GM12874 (cell line): ENCODE results near the gene KIAA1614.
A peak's percentile ranks its signal among the peaks of the same experiment; 100 is the strongest.

Experiments used
- TF ChIP-seq, protein P1 (sequence below): IDR thresholded peaks from 2 replicates; pipeline ENCODE4 v1.5.1; 2011; ENCODE audit warnings: low read depth, mild to moderate bottlenecking, control low read depth, low read length, moderate library complexity; ENCODE audit not compliant: insufficient read depth

The KIAA1614 gene

DNA sequence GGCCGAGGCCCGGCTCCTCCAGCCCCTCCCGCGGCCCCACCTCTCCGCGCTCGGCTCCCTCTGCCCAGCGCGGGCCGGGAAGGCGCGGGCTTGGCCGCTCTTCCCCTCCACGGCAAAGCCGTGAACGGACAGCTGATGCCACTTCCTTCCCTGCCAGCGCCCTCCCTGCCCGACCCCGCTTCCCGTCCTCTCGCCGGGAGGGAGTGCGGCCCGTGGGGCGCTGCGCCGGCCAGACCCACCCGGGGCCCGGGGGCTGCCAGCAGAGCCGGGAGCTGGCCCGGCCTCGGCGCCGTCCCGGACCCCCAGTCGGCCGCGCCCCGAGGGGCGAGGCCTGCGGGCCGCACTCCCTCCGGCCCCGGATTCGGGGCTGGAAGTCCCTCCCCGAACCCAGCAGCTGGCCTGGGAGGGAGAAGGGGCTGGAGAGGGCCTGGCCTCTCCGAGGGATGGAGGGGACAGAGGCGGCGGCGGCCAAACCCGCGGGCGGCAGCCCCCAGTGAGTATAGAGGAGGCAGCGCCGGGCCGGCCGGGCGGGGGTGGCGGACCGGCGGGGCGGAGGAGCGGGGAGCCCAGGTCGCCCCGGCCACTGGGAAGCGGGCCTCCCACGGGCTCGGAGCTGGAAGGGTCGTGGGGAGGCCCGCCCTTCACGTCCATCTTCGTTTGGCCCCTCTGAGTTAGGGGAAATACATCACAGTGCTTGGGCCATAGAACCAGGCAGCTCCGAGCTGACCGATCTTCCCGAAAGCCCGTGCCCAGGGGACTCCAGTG, at the start of gene KIAA1614:
Gene KIAA1614 (plus strand): TSS at position 97 of the 765 bp plus-strand sequence. CDS start 347 bp downstream, at position 444.
- TF ChIP-seq, protein P1, sequence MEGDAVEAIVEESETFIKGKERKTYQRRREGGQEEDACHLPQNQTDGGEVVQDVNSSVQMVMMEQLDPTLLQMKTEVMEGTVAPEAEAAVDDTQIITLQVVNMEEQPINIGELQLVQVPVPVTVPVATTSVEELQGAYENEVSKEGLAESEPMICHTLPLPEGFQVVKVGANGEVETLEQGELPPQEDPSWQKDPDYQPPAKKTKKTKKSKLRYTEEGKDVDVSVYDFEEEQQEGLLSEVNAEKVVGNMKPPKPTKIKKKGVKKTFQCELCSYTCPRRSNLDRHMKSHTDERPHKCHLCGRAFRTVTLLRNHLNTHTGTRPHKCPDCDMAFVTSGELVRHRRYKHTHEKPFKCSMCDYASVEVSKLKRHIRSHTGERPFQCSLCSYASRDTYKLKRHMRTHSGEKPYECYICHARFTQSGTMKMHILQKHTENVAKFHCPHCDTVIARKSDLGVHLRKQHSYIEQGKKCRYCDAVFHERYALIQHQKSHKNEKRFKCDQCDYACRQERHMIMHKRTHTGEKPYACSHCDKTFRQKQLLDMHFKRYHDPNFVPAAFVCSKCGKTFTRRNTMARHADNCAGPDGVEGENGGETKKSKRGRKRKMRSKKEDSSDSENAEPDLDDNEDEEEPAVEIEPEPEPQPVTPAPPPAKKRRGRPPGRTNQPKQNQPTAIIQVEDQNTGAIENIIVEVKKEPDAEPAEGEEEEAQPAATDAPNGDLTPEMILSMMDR, result no peak

DNA sequence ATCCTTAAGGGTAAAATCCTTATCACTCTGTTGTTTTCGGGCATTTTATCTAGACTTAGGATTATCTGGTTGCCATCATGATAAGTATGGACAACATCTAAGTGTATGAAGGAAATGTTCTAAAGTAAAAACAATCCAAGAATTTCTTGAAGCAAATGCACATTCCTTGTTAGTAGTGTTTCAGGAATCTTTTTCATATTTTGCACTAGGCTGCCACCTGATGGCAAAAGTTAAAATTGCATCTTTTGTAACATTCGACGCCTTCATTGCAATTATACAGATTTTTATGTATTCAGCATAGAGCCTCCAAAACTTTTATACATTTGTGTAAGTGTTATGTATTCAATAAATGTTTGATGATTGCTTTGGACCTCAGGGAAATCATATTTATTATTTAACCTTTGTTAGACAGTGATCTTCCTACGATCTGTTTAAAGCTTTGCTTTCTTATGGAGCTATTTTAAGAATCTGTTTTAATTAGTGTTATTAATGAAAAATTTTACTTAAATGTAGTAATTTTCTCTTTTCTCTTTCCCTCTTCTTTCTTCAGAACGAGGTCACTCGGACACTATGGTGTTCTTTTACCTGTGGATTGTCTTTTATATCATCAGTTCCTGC, 49.4 kb upstream of the KIAA1614 start:
- TF ChIP-seq, protein P1, result peak; percentile 33; the same call in 1 of the 2 replicates

DNA sequence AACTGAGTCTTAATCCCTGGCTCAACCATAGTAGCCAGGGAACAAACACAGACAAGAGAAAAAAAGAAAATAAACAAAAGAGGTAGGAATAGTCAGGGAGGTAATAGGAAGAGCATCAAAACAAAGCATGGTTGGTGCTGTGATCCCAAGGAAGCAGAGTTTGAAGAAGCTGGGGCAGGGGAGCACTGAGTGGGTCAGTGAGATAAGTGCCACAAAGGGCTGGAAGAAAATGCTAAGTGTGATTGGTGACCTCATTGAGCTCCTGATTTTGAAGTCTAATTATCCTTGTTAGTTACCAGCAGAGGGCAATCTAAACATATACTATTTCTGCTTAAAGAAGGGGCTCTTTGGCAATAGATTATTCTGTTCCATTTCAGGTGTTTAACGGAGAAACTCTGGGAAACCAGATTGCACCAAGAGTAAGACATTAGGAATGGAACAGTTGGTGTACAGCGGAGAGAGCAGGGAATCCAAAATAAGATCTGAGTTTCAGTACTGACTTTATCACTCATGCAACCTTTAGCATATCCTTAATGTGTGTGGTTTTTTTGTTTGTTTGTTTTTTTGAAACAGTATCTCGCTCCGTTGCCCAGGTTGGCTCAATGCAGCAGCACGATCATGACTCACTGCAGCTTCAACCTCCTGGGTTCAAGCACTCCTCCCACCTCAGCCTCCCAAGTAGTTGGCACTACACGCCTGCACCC, 30.7 kb upstream of the KIAA1614 start:
- TF ChIP-seq, protein P1, result peak; percentile 32; the same call in 1 of the 2 replicates

DNA sequence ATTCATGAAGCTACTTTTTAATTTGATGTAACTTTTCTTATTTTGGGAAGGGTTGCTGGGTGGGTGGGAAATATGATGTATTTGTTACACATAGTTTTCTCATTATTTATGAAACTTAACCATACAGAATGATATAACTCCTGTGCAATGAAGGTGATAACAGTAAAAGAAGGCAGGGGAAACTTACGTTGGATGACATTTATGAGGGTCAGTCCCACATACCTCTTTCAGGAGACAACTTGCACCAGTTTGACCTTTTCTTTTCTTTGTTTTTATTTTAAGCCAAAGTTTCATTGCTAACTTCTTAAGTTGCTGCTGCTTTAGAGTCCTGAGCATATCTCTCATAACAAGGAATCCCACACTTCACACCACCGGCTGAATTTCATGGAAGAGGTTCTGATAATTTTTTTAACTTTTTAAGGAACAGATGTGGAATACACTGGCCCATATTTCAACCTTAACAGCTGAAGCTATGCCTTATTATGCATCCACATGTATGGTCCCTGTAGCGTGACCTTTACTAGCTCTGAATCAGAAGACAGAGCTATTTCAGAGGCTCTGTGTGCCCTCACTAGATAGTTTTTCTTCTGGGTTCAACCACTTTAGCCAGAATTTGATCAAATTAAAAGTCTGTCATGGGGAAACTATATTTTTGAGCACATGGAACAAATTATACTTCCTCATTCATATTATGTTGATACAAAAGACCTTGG, 28.0 kb upstream of the KIAA1614 start:
- TF ChIP-seq, protein P1, result no peak

- TF ChIP-seq, protein P1, result no peak
These were observed 26.4 kb upstream of the KIAA1614 start for GRCh38 chr1:180886338-180886737.

DNA sequence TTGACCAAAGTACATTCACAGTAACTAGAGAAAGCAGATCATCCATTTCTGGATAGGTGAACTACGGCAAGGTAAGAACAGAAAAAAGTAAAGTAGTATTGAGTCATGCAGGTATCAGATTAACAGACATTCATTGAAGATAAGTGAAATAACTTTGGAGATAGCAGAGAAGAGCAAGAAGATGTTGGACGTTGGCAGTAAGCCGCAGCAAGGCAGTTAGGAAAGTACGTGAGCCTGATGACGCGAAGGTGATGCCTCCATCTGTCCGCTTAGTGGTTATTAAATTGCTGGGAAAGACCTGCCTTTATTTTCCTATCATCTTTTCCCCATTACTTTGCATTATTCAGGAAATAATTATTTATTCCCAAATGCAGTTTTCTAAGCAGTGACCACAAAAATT, 24.9 kb upstream of the KIAA1614 start:
- TF ChIP-seq, protein P1, result no peak
